ENCODE data around the gene PPFIA3. TPM values are rescaled to one million over a fixed set of nuclear protein-coding genes. Genes with fewer than 3 reads are reported as not detected.
"Not testable (repeated sequence)": the region's sequence is repeated elsewhere in the genome, so short reads cannot be mapped to it uniquely, and the experiment has no call there.

Gene PPFIA3
- total RNA-seq, 2 experiments from 2014 or later, result 1.8 to 2.2 TPM

GRCh38 chr19:49167857-49168409, 48.6 kb downstream of the PPFIA3 start:
- POLR2A ChIA-PET, result no interaction called here
- Mint-ChIP-seq H3K27me3 (ENCODE audit: low read depth) (no peaks in the 10 kb centered on the region), H3K27ac (no peak overlapping the region), H3K9me3 (ENCODE audit: insufficient read depth) (no peaks in the 10 kb centered on the region), H3K4me1 (ENCODE audit: low read depth) (no peaks in the 10 kb centered on the region), H3K36me3 (ENCODE audit: low read depth) (no peaks in the 10 kb centered on the region), H3K4me3 (no peak overlapping the region)
- ATAC-seq (no peak), DNase-seq (no peak)
- CTCF ChIA-PET, result no interaction called here

- no peaks in the 10 kb centered on the region for H3K36me3 Mint-ChIP-seq (ENCODE audit: low read depth)
- no peaks in the 10 kb centered on the region for H3K4me1 Mint-ChIP-seq (ENCODE audit: low read depth)
- ATAC-seq (no peak), DNase-seq (no peak)
- ChIA-PET CTCF (no interaction called here), POLR2A (no interaction called here)
- H3K9me3 Mint-ChIP-seq (ENCODE audit: insufficient read depth), result no peaks in the 10 kb centered on the region
- no peak overlapping the region for H3K27ac Mint-ChIP-seq
- no peaks in the 10 kb centered on the region for H3K27me3 Mint-ChIP-seq (ENCODE audit: low read depth)
- H3K4me3 Mint-ChIP-seq, result no peak overlapping the region
Measured at GRCh38 chr19:49168421-49168820, 49.1 kb downstream of the PPFIA3 start.

- peaks cover 4% of the 10 kb centered on the region for H3K4me1 Mint-ChIP-seq (ENCODE audit: low read depth)
- POLR2A ChIA-PET, result no interaction called here
- no peak for ATAC-seq
- no peak overlapping the region for H3K4me3 Mint-ChIP-seq
- no peaks in the 10 kb centered on the region for H3K36me3 Mint-ChIP-seq (ENCODE audit: low read depth)
- no peak overlapping the region for H3K27ac Mint-ChIP-seq
- no peak for DNase-seq
- CTCF ChIA-PET, result no interaction called here
- H3K27me3 Mint-ChIP-seq (ENCODE audit: low read depth), result no peaks in the 10 kb centered on the region
- H3K9me3 Mint-ChIP-seq (ENCODE audit: insufficient read depth), result no peaks in the 10 kb centered on the region
Measured at GRCh38 chr19:49173198-49173597, 53.9 kb downstream of the PPFIA3 start.

- Mint-ChIP-seq H3K36me3 (ENCODE audit: low read depth) (peaks cover 2% of the 10 kb centered on the region), H3K27me3 (ENCODE audit: low read depth) (no peaks in the 10 kb centered on the region), H3K27ac (no peak overlapping the region), H3K9me3 (ENCODE audit: insufficient read depth) (peaks cover 9% of the 10 kb centered on the region), H3K4me3 (no peak overlapping the region), H3K4me1 (ENCODE audit: low read depth) (peaks cover 4% of the 10 kb centered on the region)
- ChIA-PET CTCF (interaction anchor here (1.0 kb wide), 1 partner anchor 18 kb away, joined by 3 read pairs; no protein-coding TSS in a partner anchor), POLR2A (no interaction called here)
- DNase-seq, result no peak
- ATAC-seq, result no peak
Measured at GRCh38 chr19:49180659-49181058, 61.3 kb downstream of the PPFIA3 start.

GRCh38 chr19:49182010-49182847, 62.9 kb downstream of the PPFIA3 start:
- H3K36me3 Mint-ChIP-seq (ENCODE audit: low read depth); H3K27me3 Mint-ChIP-seq (ENCODE audit: low read depth); CTCF ChIA-PET; H3K9me3 Mint-ChIP-seq (ENCODE audit: insufficient read depth); POLR2A ChIA-PET; H3K4me3 Mint-ChIP-seq; DNase-seq; ATAC-seq; H3K4me1 Mint-ChIP-seq (ENCODE audit: low read depth); H3K27ac Mint-ChIP-seq: not testable (repeated sequence)

GRCh38 chr19:49182848-49183375, 63.6 kb downstream of the PPFIA3 start:
- no peaks in the 10 kb centered on the region for H3K27me3 Mint-ChIP-seq (ENCODE audit: low read depth)
- H3K27ac Mint-ChIP-seq, result no peak overlapping the region
- ChIA-PET POLR2A (no interaction called here), CTCF (no interaction called here)
- H3K4me1 Mint-ChIP-seq (ENCODE audit: low read depth), result no peaks in the 10 kb centered on the region
- ATAC-seq, result no peak
- no peak overlapping the region for H3K4me3 Mint-ChIP-seq
- DNase-seq, result no peak
- peaks cover 2% of the 10 kb centered on the region for H3K36me3 Mint-ChIP-seq (ENCODE audit: low read depth)
- H3K9me3 Mint-ChIP-seq (ENCODE audit: insufficient read depth), result peaks cover 9% of the 10 kb centered on the region

- peaks cover 19% of the 10 kb centered on the region for H3K4me1 Mint-ChIP-seq (ENCODE audit: low read depth)
- H3K36me3 Mint-ChIP-seq (ENCODE audit: low read depth), result peaks cover 2% of the 10 kb centered on the region
- no peak overlapping the region for H3K4me3 Mint-ChIP-seq
- H3K27ac Mint-ChIP-seq, result no peak overlapping the region
- H3K27me3 Mint-ChIP-seq (ENCODE audit: low read depth), result peaks cover 5% of the 10 kb centered on the region
- POLR2A ChIA-PET, result interaction anchor here (0.6 kb wide), 1 partner anchor 314 kb away, joined by 3 read pairs; no protein-coding TSS in a partner anchor
- ATAC-seq, result no peak
- CTCF ChIA-PET, result interaction anchor here (1.1 to 3.4 kb wide), 2 partner anchors 12 to 89 kb away, joined by 3 to 19 read pairs; no protein-coding TSS in a partner anchor
- H3K9me3 Mint-ChIP-seq (ENCODE audit: insufficient read depth), result peaks cover 12% of the 10 kb centered on the region
- DNase-seq, result no peak
Measured at GRCh38 chr19:49186108-49186507, 66.8 kb downstream of the PPFIA3 start.

- CTCF ChIA-PET, result interaction anchor here (4.4 kb wide), 1 partner anchor 10 kb away, joined by 16 read pairs; no protein-coding TSS in a partner anchor
- ATAC-seq, result no peak
- POLR2A ChIA-PET, result interaction anchor here (0.7 kb wide), 1 partner anchor 662 kb away, joined by 4 read pairs; the partner anchor contains the start of gene PTOV1
- Mint-ChIP-seq H3K36me3 (ENCODE audit: low read depth) (peaks cover 2% of the 10 kb centered on the region), H3K4me1 (ENCODE audit: low read depth) (peaks cover 19% of the 10 kb centered on the region), H3K9me3 (ENCODE audit: insufficient read depth) (peaks cover 12% of the 10 kb centered on the region), H3K27me3 (ENCODE audit: low read depth) (peaks cover 5% of the 10 kb centered on the region), H3K27ac (peak overlapping the region; percentile 20), H3K4me3 (no peak overlapping the region)
- DNase-seq, result no peak
Measured at GRCh38 chr19:49188626-49189200, 69.4 kb downstream of the PPFIA3 start.

- no peak for ATAC-seq
- H3K27ac Mint-ChIP-seq, result peak overlapping the region; percentile 20
- peaks cover 7% of the 10 kb centered on the region for H3K27me3 Mint-ChIP-seq (ENCODE audit: low read depth)
- POLR2A ChIA-PET, result interaction anchor here (0.6 to 0.7 kb wide), 2 partner anchors 95 to 662 kb away, joined by 3 to 4 read pairs; partner anchors contain the start of gene PTOV1
- peaks cover 8% of the 10 kb centered on the region for H3K9me3 Mint-ChIP-seq (ENCODE audit: insufficient read depth)
- H3K4me1 Mint-ChIP-seq (ENCODE audit: low read depth), result peaks cover 19% of the 10 kb centered on the region
- H3K4me3 Mint-ChIP-seq, result no peak overlapping the region
- CTCF ChIA-PET, result interaction anchor here (4.4 kb wide), 1 partner anchor 10 kb away, joined by 16 read pairs; no protein-coding TSS in a partner anchor
- H3K36me3 Mint-ChIP-seq (ENCODE audit: low read depth), result no peaks in the 10 kb centered on the region
- DNase-seq, result no peak
Measured at GRCh38 chr19:49189259-49189658, 69.9 kb downstream of the PPFIA3 start.

GRCh38 chr19:49190781-49191180, 71.4 kb downstream of the PPFIA3 start:
- CTCF ChIA-PET, result interaction anchor here (4.4 kb wide), 1 partner anchor 8 kb away, joined by 16 read pairs; no protein-coding TSS in a partner anchor
- POLR2A ChIA-PET, result no interaction called here
- peaks cover 3% of the 10 kb centered on the region for H3K9me3 Mint-ChIP-seq (ENCODE audit: insufficient read depth)
- ATAC-seq (no peak), DNase-seq (no peak)
- H3K4me3 Mint-ChIP-seq, result no peak overlapping the region
- no peak overlapping the region for H3K27ac Mint-ChIP-seq
- no peaks in the 10 kb centered on the region for H3K36me3 Mint-ChIP-seq (ENCODE audit: low read depth)
- H3K4me1 Mint-ChIP-seq (ENCODE audit: low read depth), result peaks cover 19% of the 10 kb centered on the region
- peaks cover 7% of the 10 kb centered on the region for H3K27me3 Mint-ChIP-seq (ENCODE audit: low read depth)

- ChIA-PET POLR2A (interaction anchor here (0.6 kb wide), 1 partner anchor 180 kb away, joined by 3 read pairs; no protein-coding TSS in a partner anchor), CTCF (interaction anchor here (1.5 kb wide), 1 partner anchor 96 kb away, joined by 5 read pairs; no protein-coding TSS in a partner anchor)
- Mint-ChIP-seq H3K9me3 (ENCODE audit: insufficient read depth) (peaks cover 3% of the 10 kb centered on the region), H3K4me3 (no peak overlapping the region), H3K4me1 (ENCODE audit: low read depth) (peaks cover 17% of the 10 kb centered on the region), H3K27ac (no peak overlapping the region), H3K36me3 (ENCODE audit: low read depth) (no peaks in the 10 kb centered on the region), H3K27me3 (ENCODE audit: low read depth) (peaks cover 5% of the 10 kb centered on the region)
- no peak for ATAC-seq
- DNase-seq, result no peak
Measured at GRCh38 chr19:49193822-49194394, 74.6 kb downstream of the PPFIA3 start.

All from activated CD8-positive, alpha-beta T cell treated with anti-CD3 and anti-CD28 coated beads, Interleukin-2, amount 10 ng/mL, durations not matched to agents 7 days and 5 days (primary cell).